GM19351 (cell line): ENCODE measurements around the gene KCNMA1.
"Not testable (repeated sequence)": the region's sequence is repeated elsewhere in the genome, so short reads cannot be mapped to it uniquely, and the experiment has no call there.

ENCODE experiments used
- ATAC-seq: cut with Tn5 transposase; IDR thresholded peaks from one replicate; pipeline ENCODE4 v1.9.1; 2021; ENCODE audit warnings: mild to moderate bottlenecking, moderate library complexity; ENCODE audit not compliant: unreplicated experiment

KCNMA1 gene

DNA sequence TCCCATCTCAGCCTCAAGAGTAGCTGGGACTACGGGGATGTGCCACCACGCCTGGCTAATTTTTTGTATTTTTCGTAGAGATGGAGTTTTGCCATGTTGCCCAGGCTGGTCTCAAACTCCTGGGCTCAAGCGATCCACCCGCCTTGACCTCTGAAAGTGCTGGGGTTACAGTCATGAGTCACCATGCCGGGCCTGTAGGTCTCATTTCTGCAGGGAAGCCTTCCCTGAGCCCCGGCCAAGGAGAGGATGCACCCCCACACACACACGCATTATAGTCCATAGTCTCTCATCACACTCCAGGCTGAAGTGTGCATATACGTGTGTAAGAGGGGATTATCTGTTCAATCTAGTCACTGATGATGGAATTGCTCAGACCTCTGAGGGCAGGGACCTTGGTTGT, 29.3 kb downstream of the KCNMA1 start:
- no peak for ATAC-seq

GRCh38 chr10:77606751-77607150, 30.9 kb downstream of the KCNMA1 start:
- ATAC-seq, result no peak

DNA sequence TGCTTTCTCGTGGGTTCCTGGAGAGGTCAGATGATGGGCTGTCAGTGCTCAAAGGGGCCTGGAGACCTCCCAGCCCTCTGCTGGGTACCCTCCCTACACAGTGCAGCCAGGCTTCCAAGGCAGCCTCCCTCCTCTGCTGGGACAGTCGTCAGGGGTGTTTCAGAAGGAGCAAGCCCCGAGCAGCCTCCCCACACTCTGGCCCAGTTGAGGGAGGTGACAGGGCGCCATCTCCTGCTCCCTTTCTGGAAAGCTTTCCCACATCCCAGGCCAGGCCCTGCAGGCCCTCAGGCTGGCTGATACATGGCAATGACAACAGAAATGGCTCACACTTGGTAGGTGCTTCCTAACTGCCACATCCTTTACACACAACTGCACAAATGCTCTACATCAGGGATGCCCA, 32.1 kb downstream of the KCNMA1 start:
- no peak for ATAC-seq

DNA sequence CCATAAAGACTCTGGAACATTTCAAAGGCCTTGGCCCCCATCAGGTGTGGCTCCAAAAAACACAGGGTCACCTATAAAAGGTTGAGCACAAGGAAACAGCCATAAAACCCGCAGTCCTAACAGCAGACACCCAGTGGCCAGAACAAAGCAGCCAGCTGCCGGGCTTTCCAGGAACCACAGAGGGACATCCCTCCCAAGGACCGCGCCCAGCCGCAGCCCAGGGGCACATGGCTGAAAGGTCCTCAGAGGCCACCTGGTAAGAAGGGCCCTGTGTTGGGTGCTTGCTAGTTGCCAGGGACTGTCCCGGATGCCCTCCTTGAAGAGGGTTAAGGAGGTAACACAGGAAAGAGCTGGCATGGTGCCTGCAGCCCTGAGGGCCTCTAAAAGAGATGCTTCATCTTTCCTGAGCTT, 32.7 kb downstream of the KCNMA1 start:
- ATAC-seq, result no peak

DNA sequence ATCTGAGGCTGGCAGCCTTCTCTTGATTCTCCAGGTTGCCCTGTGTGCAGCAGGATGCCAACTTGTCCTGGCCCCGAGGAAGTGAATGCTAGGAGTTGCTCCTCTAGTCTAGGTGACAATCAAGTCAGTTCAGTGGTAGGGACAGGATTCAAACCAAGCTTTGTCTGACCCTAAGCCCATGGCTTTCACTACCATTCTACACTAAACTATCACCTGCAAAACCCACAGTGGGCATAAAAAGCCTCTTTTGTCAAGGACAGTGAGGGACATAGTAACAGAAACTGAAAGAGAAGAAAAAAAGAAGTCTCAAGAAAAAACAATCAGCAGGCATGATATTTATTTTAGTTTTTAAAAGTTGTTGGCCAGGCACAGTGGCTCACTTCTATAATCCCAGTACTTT, 33.5 kb downstream of the KCNMA1 start:
- peak; percentile 37 for ATAC-seq

GRCh38 chr10:77603534-77603927, 34.1 kb downstream of the KCNMA1 start:
- peak; percentile 72 for ATAC-seq

DNA sequence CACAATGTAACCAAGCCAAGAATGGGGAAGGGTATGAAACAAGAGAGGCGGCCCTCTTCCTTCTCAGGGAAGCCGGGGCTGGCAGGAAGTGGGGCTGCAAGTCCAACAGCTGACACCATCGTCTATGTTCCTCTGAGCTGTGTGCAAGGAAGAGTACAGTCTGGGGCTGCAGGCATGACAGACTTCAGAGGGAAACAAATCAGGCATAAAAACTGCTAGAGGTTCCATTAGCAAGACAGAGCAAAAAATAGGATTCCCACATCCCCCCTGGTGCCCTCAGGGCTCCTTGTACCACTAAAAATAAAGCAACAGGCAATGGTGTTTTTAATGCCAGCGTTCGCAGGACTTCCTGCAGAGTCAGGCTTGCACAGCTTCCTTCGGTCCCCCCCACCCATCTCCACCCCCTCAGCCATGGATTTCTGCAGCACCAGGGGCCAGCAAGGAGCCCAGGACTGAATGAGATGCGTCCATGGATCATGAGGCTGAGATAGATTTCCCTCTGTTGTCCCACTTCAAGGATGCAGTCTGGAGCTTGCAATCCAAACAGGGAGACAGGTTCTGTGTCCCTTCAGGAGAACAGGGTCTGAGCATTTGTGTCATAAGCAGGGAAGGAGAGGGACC, 34.6 kb downstream of the KCNMA1 start:
- ATAC-seq, result no peak

GRCh38 chr10:77602231-77602912, 35.2 kb downstream of the KCNMA1 start:
- ATAC-seq, result no peak

DNA sequence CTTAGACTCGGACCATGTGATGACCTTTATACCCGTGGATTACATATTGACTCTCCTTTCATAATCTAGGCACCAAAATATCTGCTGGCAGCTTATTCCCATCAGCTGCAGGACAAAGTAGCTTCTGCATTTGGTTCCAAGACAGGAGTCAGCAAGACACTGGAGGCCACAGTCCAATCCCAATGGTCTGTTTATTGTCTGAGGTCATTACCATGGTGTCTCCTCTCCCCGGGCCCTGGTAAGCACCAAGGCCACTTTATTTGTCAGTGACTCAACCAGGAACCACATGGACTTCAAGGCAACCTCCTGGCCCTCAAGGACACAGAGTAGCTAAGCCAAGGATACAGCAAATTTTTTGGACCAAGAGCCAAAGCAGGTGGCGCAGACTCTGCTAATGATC, 36.1 kb downstream of the KCNMA1 start:
- no peak for ATAC-seq

DNA sequence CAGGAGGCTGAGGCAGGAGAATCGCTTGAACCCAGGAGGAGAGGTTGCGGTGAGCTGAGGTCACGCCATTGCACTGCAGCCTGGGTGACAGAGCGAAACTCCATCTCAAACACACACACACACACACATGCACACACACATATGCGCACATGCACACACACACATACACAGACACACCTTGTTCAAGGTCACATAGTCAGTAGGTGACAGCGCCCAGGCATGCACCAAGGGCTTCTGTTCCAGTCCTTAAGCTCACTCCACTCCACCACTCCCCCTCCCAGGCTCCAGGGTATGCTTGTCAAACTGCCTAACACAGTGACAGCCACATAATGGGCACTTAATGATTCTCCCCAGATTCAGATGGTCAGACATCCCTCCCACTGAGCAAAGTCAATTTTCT, 37.0 kb downstream of the KCNMA1 start:
- ATAC-seq, result no peak

DNA sequence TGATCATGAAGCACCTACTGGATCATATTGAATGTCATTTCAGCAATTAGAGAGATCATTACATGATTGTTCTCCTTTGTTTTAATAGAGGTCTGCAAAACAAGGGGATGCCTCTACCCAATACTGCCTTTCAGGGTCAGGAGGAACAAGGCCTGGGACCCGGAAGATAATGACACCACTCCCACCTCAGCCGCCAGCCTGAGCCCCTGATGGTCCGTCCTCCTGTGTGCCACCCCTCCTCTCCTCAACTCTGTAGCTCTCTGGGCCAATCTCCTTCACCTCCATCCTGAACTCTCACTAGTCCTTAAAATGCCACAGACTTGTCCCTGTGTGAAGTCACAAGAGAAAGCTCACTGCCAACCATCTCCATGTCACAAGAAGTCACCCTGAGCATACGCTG, 38.0 kb downstream of the KCNMA1 start:
- ATAC-seq, result no peak

DNA sequence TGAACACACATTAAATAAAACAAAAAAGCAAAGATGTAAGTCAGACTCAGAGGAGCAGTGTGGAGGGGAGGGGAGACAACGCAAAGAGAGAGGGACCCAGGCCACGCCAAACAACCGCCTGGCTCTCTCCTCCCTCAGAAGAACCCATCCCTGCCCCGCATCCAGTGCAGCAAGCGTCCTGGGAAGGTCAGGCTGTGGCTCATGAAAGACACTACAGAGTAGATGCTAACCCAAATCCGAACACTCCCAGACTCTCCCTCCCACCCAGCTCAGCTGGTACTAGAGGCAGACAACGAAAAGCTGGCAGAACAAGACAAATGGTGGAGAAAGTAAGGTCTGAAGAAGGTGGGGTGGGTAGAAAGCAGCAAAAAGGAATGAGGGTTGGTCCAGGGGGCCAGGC, 39.0 kb downstream of the KCNMA1 start:
- no peak for ATAC-seq

DNA sequence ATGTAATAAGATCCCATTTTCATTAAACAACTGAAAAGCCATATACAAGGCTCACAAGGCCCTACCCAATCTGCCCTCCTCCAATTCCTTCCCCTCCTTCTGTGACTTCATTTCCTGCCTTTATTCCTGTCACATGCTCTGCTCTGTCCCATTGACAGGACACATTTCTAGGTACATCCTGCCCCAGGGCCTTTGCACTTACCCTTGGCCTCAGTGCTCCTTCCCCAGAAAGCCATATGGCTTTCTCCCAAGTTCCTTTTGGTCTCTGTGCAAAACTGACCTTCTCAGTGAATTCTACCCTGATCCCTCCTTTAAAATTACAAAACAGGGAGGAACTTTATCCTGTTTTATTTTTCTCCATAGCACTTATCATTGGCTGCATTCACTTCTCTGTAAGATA, 40.0 kb downstream of the KCNMA1 start:
- ATAC-seq, result no peak

DNA sequence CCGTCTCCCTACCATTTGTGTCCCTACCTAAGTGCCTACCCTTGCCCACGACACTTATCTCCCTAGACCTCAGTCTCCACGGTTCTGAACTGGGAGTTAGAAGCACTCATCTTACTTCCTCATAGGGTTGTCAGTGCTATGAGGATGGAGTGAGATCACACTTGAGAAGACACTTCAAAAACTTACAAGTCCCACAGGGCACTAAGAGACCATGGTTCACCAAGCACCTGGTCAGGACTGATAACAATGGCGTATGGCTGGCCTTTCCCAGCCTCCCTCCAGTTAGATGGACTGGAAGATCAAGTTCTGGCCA, 43.2 kb downstream of the KCNMA1 start:
- no peak for ATAC-seq

DNA sequence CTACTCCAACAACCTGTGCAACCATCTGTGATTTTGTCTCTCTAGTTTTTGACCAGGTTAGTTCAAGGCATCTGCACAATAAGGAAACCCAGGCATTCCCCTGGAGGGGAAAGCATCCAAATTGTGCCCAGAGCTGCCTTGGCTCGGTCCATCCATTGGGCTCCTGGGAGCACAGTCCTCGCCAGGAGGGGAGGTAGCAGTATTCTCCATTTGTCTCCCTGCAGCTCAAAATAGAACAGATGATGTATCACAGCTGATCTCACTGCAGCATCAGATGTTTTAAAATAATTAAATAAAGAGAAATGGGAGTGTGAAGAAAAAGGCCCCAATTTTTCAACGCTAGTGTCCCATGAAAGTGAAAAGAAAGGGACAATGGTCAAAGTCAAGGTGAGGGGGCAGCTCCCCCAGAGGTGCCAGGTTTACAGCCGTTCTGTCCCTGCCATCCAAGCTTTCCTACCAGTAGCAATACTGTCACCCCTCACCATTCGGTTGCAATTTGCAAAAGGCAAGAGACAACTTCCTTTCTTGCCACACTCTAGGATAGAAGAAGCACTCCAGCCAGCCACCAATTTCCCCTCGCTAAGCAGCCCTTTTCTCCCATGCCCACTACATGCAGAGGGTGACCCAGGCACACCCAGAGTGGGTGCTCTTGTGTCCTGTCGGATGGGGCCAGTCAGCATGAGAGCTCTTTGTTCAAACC, 43.7 kb downstream of the KCNMA1 start:
- ATAC-seq, result no peak

GRCh38 chr10:77592946-77593636, 44.5 kb downstream of the KCNMA1 start:
- no peak for ATAC-seq

DNA sequence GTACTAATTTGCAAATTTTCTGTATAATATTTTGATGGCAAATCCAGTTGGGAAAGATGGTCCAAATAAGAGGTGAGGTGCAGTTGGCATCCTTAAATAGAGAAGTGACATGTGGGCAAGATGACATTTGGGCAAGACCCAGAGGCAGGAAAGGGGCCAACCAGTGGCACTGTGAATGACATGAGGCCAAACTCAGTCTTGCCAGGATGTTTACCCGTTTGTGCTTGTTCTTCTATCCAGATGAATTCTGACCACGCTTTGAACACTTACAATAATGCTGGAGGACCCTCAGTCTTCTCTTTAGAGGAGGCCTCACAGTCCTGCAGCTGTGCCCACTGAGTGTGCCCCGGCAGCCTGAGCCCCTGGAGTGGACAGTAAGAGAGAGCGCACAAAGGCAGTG, 45.1 kb downstream of the KCNMA1 start:
- no peak for ATAC-seq

GRCh38 chr10:77591238-77591880, 46.2 kb downstream of the KCNMA1 start:
- no peak for ATAC-seq

GRCh38 chr10:77590344-77591237, 47.0 kb downstream of the KCNMA1 start:
- no peak for ATAC-seq

DNA sequence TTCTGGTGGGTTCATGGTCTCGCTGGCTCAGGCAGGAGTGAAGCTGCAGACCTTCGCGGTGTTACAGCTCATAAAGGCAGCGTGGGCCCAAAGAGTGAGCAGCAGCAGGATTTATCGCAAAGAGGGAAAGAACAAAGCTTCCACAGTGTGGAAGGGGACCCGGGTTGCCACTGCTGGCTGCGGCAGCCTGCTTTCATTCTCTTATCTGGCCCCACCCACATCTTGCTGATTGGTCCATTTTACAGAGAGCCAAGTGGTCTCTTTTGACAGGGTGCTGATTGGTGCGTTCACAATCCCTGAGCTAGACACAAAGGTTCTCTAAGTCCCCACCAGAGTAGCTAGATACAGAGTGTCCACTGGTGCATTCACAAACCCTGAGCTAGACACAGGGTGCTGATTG, 47.9 kb downstream of the KCNMA1 start:
- not testable (repeated sequence) for ATAC-seq
